ENCODE data around the gene TTC8. TPM values are rescaled to one million over a fixed set of nuclear protein-coding genes. Genes with fewer than 3 reads are reported as not detected.
"Not testable (repeated sequence)": the region's sequence is repeated elsewhere in the genome, so short reads cannot be mapped to it uniquely, and the experiment has no call there.

TTC8 gene
- polyA plus RNA-seq (ENCODE audit: insufficient read length in 3 of 3): 10 to 100 TPM; 32.0 to 47.1 (median 41.8) TPM
- long read RNA-seq, donor 1, full-length matches to known transcripts: 3 of 3 reads
- long read RNA-seq, donor 1, partial matches to known transcripts: 0 of 3 reads
- long read RNA-seq, donor 1, other reads (novel, unspliced or antisense): 0 of 3 reads
- long read RNA-seq, donor 2, full-length matches to known transcripts: 4 of 9 reads
- long read RNA-seq, donor 2, partial matches to known transcripts: 5 of 9 reads
- long read RNA-seq, donor 2, other reads (novel, unspliced or antisense): 0 of 9 reads
- long read RNA-seq, donor 3, full-length matches to known transcripts: 4 of 4 reads
- long read RNA-seq, donor 3, partial matches to known transcripts: 0 of 4 reads
- long read RNA-seq, donor 3, other reads (novel, unspliced or antisense): 0 of 4 reads
- long read RNA-seq, donor 4, full-length matches to known transcripts: 6 of 6 reads
- long read RNA-seq, donor 4, partial matches to known transcripts: 0 of 6 reads
- long read RNA-seq, donor 4, other reads (novel, unspliced or antisense): 0 of 6 reads
- long read RNA-seq, donor 5, partial matches to known transcripts: 0 of 1 reads
- long read RNA-seq, donor 5, other reads (novel, unspliced or antisense): 0 of 1 reads
- long read RNA-seq, donor 6, full-length matches to known transcripts: 3 of 3 reads
- long read RNA-seq, donor 6, partial matches to known transcripts: 0 of 3 reads
- long read RNA-seq, donor 6, other reads (novel, unspliced or antisense): 0 of 3 reads
- long read RNA-seq, donor 7, full-length matches to known transcripts: 5 of 5 reads
- long read RNA-seq, donor 7, partial matches to known transcripts: 0 of 5 reads
- long read RNA-seq, donor 7, other reads (novel, unspliced or antisense): 0 of 5 reads
- long read RNA-seq, donor 8, full-length matches to known transcripts: 3 of 3 reads
- long read RNA-seq, donor 8, partial matches to known transcripts: 0 of 3 reads
- long read RNA-seq, donor 8, other reads (novel, unspliced or antisense): 0 of 3 reads
- long read RNA-seq, donor 9, full-length matches to known transcripts: 8 of 8 reads
- long read RNA-seq, donor 9, partial matches to known transcripts: 0 of 8 reads
- long read RNA-seq, donor 9, other reads (novel, unspliced or antisense): 0 of 8 reads
- long read RNA-seq, donor 10, full-length matches to known transcripts: 3 of 3 reads
- long read RNA-seq, donor 10, partial matches to known transcripts: 0 of 3 reads
- long read RNA-seq, donor 10, other reads (novel, unspliced or antisense): 0 of 3 reads
- long read RNA-seq, donor 11, full-length matches to known transcripts: 4 of 4 reads
- long read RNA-seq, donor 11, partial matches to known transcripts: 0 of 4 reads
- long read RNA-seq, donor 11, other reads (novel, unspliced or antisense): 0 of 4 reads
- long read RNA-seq, donor 12, full-length matches to known transcripts: 10 of 15 reads
- long read RNA-seq, donor 12, partial matches to known transcripts: 5 of 15 reads
- long read RNA-seq, donor 12, other reads (novel, unspliced or antisense): 0 of 15 reads
- long read RNA-seq, donor 13, full-length matches to known transcripts: 2 of 2 reads
- long read RNA-seq, donor 13, partial matches to known transcripts: 0 of 2 reads
- long read RNA-seq, donor 13, other reads (novel, unspliced or antisense): 0 of 2 reads
- long read RNA-seq, donor 14: 0 reads
- long read RNA-seq, donor 15: 0 reads
- long read RNA-seq, donor 16, full-length matches to known transcripts: 10 of 10 reads
- long read RNA-seq, donor 16, partial matches to known transcripts: 0 of 10 reads
- long read RNA-seq, donor 16, other reads (novel, unspliced or antisense): 0 of 10 reads

DNA sequence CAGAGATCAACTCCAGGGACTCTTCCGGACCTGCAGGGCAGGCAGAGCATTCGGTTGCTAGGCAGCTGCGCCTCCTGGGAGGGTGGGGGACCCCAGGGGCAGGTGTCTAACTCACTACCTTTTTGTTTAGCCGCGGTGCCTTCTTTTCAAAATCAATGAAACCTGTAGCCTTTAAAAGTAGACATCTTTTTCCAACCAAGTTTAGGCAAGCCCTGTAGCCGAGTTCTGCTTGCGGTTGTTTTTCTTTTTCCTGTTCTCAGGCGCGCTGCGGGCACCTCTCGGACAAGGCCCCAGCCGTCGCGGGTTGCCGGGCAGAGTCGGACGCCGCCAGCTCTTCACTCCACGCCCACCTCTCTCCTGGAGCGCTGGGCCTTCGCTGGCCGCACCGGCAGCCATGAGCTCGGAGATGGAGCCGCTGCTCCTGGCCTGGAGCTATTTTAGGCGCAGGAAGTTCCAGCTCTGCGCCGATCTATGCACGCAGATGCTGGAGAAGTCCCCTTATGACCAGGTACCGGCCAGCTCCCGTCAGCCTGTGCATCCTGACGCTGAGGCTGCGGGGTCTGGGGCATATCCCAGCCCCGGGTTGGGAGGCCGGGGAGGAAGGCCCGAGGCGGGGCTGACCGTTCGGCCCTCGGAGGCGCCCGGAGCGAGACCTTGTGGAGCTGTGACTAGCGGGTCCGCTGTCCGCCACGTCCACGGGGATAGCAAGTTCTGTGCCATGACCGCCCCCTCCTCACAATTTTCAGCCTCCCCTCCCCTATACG is at the start of gene TTC8:
Gene TTC8, plus strand, starts transcription at position 338 of the 764 bp plus-strand sequence. Its CDS starts 57 bp downstream, at position 395.
- DNase-seq: peak; percentile 89

DNA sequence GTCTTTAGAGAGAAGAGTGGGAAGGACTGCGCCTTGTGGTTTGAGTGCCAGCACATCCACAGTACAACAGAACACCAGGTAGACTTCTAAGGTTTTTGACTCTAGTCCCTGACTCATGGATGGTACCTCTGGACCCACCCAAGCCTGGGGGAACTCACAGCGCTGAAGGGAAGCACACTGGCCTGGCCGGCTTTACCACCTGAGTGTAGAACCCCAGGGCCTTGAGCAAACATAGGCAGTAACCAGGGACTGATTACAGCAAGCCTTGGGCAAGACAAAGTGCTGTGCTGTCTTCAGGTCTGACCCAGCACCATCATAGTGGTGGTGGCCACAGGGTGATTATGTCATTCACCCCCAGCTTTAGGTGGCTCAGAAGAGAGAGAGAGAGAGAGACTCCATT is 48.9 kb upstream of the TTC8 start:
- DNase-seq: no peak

DNA sequence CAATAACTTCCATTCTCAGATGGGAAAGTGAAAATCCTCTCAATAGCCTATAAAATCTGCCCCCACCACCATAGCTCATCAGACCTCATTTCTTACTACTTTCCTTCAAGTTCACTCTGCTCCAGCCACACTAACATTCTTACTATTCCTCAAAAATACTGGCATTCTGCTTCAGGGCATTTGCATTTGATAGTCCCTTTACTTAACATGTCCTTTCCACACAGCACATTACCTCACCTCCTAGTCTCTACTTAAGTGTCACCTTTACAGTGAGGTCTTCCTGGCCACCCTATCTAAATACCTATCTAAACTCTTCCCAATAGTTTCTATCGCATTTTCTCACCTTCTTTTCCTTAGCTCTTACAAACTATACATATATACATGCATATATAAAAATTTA is 38.5 kb upstream of the TTC8 start:
- DNase-seq: no peak

DNA sequence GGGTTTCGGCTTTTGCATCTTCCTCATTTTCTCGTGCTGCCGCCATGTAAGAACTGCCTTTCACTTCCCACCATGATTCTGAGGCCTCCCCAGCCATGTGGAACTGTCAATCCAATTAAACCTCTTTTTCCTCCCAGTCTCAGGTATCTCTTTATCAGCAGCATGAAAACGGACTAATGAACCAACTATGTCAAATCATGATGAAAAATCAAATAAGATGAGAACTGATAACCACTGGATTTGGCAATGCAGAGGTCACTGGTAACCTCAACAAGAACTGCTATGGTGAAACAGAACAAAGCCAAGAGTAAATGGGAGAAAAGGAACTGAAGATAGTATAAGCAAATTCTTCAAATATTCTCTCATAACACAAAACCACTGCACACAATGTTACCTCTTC is 37.7 kb upstream of the TTC8 start:
- no peak for DNase-seq

DNA sequence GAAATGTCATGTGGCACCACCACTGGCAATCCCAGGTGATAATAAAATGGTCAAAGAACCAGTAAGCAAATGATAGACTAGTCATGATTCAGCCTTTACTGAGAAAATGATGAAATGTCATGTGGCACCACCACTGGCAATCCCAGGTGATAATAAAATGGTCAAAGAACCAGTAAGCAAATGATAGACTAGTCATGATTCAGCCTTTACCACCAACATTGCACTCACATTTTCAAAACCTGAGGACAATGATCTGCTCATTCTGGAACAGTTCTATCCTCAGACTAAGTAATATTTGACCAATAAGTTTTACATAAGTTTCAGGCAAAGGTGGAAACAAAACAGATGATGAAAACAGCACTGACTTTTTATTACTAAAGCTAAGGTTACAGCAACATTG is 34.9 kb upstream of the TTC8 start:
- DNase-seq: not testable (repeated sequence)

DNA sequence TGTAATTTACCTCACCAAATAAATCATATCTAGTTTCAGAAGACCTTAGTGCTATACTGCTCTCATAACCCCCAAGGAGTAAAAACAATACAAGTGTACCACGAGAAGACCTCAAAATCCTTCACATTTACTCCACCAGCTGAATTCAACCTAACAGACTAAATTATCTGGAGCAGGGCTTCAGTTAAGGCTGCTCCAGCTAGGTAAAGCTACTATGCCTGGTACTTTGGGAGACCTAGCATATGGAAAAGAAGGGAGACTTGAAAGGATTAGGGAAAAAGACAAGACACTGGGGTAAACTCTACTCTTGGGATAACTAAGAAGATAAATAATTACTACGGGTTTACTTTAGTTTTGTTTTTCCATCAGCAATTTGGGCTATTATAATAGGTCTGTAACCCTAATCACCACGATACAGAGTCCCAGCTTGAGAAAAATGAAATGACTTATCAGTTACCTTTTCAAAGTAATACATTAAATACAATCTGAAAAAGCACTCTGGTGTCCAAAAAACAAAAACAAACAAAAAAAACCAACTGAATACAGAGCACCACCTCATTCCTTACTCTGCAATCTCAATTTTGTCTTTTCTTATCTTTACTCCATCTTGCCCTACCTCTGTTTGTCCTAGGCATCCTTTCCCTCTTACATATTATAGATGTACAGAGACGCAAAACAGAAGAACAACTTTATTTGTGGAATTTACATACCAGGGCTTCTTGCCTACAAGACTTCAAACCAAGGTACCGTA is 33.8 kb upstream of the TTC8 start:
- no peak for DNase-seq

DNA sequence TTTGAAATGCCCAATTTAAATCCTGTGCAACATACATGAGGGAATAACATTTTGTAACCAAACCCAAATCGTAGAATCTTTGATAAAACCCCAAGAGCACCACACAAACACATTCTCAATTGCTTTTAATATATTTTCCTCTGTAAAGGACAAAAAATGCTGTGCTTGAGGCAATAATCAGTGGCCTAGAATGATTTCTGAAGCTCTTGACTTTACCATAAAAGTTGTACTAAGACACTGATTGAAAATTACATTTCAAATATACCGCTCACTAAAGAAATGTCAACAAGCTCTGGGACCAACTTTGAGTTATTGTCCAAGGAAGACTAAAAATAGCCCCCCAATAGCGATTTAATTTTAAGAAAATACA is 33.2 kb upstream of the TTC8 start:
- DNase-seq: no peak

DNA sequence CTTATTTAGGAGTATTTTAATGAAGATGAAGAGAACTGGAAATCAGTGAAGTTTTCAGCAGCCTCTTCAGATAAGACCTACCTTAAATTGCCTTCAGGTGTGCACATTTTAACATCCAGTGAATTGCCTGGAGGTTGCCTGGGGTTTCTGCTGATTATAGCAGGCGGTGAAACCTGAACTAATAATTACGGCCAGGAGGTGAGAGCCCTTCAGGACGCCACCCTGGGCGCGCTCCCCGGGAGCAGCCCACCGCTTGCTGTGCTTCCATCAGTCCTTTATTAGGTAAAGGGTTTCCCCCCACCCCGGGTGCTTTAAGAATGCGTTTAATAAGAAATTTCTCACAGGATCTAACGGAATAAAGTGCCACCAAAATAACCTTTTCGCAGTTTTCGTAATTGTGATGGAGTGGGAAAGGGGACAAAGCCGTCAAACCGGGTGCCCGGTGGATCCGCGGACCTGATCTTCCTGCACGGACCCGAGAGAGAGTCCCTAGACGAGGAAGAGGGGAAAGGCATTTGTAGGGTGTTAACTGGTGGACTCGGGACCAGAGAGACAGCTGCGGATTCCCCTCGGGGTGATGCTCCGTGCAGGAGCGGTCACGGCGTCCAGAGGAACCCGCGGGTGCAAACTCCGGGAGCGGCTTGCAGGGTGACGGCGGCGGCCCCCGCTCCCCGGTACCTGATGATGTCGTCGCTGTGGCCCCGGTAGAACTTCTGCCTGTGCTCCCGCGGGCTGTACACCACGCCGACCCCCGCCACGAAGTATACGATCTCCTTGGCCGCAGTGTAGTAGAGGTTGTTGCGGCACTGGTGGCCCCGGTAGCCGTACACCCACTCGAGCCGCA is 32.6 kb upstream of the TTC8 start:
- peak; percentile 4 for DNase-seq

DNA sequence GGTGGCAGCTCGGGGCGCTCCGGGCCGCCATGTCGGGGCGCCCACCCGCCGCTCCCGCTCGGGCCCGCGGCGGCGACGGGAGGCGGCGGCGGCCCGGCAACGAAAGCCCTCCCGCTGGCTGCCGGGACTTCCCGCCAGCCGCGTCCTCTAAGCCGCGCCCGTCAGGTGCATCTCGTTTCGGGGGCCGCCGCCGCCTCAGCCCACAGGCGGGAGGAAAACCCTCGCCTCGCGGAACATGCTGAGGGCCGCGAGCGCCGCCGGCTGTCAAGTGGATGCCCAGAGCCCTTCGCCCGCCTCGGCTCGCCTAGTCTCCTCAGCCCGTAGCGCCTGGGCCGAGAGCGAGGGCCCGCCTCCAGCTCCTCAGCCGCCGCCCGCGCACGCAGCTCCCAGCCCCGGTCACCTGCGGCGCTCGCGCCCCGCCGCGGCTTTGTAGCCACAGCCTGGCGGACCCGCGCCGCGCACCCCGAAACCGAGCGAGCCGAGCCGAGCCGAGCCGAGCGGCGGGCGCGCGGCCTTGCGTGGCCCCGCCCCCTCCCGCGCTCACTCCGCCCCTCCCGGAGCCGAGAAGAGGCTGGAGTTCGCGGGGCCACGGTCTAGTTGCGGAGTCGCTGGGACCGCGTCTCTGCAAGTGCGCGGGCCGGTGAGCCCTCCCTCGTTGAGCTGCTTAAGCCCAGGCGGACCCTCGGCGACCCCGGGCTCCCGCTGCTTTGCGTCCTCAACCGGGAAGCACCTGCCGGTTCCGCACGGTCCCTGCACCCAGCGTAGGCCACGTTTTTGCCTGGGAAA is 31.8 kb upstream of the TTC8 start, which contains the start of gene EML5:
Gene EML5, minus strand, starts transcription at position 481 of the 786 bp plus-strand sequence. Its CDS starts 450 bp downstream, at position 31.
- DNase-seq: peak; percentile 79

DNA sequence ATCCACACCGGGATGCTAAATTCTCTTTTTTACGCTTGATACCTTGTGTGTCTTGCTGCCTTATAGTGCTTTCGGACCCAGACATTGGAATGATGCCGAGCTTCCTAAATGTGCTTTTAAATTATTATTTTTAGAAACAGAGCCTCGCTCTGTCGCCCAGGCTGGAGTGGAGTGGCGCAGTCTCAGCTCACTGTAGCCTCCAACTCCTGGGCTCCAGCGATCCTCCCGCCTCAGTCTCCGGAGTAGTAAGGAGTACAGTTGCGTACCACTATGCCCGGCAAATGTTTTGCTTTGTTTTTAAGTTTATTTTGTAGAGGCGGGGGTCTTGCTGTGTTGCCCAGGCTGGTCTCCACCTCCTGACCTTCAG is 31.2 kb upstream of the TTC8 start:
- DNase-seq: no peak

DNA sequence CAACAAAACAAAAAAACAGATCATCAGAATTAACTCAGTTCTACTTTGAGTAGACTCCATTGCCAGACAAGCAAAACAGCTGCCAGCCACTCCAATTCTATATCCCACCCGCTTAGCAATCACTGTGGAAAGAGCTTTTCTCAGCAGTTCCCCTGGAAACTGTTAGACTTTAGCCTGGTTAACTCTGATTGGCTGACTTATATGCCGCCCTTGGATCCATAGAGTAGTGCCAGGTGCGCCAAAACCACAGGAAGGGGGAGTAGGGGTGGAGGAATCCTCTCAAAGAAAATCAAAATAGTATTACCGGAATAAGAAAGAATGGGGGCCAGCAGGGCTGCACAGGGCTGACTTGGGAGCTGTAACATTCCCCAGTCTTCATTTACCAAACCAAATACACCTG is 26.3 kb upstream of the TTC8 start:
- no peak for DNase-seq

DNA sequence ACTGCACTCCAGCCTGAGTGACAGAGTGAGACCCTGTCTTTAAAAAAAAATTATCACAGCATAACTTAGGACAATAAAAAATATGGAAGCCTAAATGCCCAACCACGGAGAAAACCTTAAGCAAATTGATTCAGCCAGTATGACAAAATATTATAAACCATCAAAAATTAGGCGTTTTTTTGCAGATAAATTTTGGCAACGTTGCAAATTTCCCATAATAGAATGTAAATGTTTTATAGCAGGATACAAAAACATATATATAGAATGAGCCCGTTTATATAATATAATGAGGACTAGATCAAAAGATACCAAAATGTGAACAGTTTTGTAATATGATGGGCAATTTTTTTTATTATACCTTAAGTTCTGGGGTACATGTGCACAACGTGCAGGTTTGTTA is 24.9 kb upstream of the TTC8 start:
- no peak for DNase-seq

DNA sequence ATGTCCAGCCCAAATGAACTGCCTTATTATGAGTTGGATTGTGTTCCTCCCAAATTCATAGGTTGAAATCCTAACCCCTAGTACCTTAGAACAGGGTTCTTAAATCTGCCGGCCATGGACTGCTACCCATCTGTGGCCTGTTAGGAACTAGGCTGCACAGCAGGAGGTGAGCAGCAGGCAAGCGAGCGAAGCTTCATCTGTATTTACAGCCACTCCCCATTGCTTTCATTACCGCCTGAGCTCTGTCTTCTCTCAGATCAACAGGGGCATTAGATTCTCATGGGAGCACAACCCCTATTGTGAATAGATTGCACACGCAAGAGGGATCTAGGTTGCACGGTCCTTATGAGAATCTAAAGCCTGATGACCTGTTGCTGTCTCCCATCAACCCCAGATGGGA is 21.9 kb upstream of the TTC8 start:
- no peak for DNase-seq

DNA sequence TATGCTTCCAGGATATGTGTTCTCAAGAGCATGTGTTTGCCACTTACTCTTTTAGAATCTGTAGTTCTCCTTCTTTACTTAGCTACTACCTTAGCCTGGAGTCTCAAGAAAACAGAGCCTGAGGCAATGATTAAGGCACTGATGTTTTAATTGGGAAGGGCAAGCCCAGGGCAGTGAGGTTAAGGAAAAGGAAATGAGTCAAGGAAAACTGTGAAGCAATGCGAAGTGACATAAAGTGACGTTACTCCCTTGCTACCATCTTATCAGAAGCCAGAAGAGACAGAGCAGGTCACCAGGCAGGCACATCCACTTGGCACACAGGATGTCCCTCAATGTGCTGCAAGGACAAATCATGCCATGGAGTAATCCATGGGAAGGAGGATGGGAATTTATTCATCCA is 20.4 kb upstream of the TTC8 start:
- DNase-seq: no peak

DNA sequence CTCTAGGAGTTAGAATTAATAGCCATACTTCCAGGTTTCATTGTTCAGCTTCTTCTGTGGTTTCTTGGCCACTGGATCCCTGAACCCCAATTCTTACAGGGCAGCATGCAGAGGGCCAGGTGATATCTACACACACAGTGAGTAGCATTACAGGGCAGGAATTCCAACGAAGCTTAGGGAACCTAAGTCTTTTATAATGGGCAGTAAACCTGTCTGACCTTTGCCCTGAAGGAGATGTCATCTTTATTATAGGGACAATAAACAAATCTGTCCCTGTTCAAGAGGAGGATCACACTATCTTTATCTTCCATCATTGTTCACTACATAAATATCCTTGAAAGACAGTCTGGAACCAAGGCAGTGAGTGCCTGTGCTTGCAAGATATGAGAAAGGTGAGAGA is 20.0 kb upstream of the TTC8 start:
- DNase-seq: no peak

DNA sequence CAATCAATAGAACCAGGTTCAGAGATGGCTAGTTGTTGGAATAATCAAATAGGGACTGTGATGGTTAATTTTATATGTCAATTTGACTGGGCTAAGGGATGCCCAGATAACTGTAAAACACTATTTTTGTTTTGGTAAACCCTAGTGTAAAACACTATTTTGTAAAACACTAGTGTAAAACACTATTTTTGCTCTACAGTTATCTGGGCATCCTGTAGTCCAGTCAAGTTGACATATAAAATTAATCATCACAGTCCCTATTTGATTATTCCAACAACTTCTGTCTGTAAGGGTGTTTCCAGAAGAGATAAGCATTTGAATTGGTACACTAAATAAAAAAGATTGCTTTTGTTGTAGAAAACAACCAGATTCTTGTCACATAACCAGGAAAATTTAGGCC is 16.1 kb upstream of the TTC8 start:
- DNase-seq: no peak

DNA sequence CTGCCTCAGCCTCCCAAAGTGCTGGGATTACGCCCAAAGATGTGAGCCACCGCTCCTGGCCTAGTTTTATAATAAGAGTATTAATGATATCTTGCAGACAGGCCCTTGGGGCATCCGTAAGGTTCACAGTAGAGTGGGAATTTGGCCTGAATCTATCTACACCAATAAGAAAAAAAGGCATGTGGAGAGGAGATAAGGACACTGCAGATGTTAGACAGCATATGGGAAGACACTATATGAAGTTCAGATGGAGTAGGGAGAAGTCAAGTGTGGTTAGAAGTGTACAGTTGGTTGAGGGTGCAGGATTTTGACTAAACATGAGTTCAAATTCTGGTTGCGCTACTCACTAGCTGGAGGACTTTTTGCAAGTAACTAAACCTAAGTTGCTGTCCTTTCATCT is 8.5 kb upstream of the TTC8 start:
- no peak for DNase-seq

DNA sequence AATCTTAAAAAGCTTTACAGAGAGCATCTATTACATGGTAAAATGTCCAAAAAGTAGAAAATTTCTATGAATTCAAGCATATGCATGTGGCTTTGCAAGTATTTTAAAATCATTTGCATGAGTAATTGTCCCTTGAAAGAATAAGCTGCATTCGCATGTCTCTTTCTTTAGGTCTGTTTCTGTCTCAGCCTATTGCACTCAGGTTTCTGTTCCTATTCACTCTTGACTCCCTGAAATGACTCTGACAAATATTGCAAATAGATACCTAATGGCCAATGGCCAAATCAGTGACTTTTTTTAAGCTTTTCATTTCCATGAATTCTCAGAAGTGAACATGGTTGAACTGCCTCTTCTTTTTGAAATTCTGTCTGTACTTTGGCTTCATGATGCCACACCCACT is 6.4 kb upstream of the TTC8 start:
- DNase-seq: no peak
